LNCAP (cell line): ENCODE data around the gene ADGRA1.

Experiments used
- TF ChIP-seq, protein P1 (sequence below): fragments of 450-650 bp; IDR thresholded peaks from 2 replicates; pipeline ENCODE4 v1.5.1; 2017; ENCODE audit warnings: mild to moderate bottlenecking

ADGRA1 gene

DNA sequence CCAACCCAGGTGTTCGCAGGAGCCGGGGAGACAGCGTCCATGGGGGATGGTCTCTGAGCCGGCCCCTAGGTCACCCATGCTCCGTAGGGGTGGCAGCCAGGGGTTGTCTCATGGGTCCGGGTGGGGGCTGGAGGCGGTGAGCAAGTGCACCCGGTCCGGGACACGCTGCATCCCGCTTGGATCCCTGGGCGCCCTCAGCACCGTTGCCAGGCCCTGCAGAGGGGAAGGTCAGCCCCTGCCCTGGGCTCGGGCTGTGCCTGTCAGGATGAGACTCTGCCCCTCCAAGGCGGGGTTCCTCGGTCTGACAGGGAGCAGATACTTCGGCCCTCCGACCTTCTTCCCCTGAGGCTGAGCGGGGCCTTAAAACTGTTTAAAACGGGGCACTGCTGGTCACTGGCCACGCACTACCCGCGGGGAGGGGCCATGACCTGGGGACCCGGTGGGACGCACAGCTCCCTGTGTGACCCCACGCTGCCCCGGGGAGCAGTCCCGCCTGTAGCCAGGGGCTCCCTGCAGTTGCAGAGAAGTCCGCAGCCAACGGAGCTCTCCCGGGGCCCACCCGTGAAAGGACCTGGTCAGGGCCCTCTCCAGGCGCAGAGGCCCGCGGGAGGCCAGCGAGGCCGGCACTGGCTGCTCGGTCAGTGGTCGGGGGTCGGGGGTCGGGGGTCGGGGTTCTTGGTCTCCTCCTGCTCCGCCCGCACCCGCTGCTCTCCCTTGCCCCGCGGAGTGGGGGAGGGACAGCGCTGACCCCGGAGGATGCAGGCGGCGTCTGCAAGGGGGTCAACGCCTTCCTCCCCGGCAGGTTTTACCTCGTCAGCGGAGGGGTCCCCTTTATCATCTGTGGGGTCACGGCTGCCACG, 38.9 kb downstream of the ADGRA1 start:
- TF ChIP-seq, protein P1, sequence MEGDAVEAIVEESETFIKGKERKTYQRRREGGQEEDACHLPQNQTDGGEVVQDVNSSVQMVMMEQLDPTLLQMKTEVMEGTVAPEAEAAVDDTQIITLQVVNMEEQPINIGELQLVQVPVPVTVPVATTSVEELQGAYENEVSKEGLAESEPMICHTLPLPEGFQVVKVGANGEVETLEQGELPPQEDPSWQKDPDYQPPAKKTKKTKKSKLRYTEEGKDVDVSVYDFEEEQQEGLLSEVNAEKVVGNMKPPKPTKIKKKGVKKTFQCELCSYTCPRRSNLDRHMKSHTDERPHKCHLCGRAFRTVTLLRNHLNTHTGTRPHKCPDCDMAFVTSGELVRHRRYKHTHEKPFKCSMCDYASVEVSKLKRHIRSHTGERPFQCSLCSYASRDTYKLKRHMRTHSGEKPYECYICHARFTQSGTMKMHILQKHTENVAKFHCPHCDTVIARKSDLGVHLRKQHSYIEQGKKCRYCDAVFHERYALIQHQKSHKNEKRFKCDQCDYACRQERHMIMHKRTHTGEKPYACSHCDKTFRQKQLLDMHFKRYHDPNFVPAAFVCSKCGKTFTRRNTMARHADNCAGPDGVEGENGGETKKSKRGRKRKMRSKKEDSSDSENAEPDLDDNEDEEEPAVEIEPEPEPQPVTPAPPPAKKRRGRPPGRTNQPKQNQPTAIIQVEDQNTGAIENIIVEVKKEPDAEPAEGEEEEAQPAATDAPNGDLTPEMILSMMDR = no peak

DNA sequence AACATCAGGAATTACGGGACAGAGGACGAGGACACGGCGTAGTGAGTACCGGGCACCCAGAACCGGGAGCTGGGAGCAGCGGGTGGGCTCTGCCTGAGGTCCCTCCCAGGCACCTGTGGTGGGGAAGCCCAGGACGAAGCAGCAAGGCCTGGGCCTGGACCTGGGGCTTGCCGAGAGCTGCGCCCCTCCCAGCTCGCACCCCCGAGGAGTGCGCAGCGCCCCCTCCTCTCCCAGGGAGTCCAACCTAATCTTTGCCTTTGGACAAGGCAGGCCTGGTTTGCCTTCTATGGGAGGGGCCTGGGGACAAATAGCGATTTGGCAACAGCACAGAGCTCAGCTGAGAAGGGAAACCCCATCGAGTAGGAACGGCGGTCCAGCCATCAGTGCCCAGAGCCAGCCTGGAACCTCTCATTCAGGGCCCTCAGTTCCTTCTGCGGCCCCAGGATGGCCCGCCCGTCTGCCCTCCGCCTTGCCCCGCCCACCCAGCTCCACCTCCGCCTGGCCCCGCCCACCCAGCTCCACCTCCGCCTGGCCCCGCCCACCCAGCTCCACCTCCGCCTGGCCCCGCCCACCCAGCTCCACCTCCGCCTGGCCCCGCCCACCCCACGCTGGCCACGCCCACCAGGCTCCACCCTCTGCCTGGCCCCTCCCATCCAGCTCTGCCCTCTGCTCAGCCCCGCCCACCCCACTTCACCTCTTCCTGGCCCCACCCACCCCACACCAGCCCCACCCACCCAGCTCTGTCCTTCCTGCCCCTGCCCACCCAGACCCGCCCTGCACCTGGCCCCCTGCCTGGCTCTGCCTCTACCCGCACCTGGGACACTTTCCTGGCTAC, 39.8 kb downstream of the ADGRA1 start:
- TF ChIP-seq, protein P1 = no peak

DNA sequence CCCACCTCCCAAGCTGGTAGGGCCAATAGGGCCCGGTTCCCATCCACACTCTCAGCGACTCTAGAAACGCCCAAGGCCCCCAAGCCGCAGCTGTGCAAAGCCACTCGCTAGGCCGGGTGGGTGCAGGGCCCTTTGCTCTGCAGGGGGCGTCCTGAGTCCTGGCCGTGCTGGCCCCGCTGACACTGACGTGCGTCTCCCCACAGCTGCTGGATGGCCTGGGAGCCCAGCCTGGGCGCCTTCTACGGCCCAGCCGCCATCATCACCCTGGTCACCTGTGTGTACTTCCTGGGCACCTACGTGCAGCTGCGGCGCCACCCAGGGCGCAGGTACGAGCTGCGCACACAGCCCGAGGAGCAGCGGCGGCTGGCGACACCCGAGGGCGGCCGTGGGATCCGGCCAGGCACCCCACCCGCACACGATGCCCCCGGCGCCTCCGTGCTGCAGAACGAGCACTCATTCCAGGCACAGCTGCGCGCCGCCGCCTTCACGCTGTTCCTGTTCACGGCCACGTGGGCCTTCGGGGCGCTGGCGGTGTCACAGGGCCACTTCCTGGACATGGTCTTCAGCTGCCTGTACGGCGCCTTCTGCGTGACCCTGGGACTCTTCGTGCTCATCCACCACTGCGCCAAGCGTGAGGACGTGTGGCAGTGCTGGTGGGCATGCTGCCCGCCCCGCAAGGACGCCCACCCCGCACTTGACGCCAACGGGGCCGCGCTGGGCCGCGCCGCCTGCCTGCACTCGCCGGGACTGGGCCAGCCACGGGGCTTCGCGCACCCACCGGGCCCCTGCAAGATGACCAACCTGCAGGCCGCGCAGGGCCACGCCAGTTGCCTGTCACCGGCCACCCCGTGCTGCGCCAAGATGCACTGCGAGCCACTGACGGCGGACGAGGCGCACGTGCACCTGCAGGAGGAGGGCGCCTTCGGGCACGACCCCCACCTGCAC, 40.7 kb downstream of the ADGRA1 start:
- TF ChIP-seq, protein P1 = no peak

DNA sequence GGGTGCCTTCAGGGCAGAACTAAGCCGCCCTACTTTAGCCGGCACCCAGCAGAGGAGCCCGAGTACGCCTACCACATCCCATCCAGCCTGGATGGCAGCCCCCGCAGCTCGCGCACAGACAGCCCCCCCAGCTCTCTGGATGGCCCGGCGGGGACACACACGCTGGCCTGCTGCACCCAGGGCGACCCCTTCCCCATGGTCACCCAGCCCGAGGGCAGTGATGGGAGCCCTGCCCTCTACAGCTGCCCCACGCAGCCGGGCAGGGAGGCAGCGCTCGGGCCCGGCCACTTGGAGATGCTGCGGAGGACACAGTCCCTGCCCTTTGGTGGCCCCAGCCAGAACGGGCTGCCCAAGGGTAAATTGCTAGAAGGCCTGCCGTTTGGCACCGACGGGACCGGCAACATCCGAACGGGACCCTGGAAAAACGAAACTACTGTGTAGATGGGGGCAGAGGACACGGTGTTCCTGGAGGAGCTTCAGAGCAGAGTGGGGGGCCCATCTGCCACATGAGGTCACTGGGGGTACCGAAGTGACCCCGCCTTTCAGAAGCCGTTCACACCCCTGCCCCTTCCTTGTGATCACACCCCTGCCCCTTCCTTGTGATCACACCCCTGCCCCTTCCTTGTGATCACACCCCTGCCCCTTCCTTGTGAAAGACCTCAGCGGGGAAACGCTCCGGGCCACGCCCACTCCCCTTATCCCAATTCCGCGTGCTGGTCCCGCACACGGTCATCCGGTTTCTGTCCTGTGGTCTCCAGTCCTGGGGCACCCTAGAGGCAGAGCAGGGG, 41.5 kb downstream of the ADGRA1 start:
- TF ChIP-seq, protein P1 = no peak

DNA sequence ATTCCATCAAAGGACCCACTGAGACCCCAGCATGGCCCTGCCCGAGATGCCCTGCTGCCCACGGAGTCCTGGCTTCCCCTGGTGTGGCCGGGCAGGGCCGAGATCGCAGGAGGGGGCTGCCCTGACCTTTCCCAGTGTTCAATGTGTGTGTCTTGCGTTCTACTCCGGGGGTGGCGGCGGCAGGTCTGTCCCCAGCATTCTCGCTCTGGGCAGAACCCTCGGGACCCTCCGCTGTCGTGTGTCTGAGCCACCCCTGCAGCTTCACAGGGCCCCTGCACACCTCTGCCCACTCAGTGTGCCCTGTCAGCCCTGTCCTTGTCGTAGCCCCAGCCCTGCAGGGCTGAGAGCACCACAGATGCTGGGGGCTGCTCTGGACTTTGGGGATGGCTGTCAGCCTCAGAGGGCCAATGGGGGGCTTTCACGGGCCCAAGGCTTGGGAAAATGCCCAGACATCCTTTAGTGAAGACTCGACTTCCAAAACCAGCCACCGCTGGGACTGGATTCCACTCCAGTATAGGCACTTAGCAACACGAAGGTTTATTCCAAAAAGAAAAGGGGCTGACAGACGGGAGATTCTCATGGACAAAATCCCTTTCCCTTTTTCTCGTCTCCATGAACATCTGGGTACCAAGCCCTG, 42.3 kb downstream of the ADGRA1 start:
- TF ChIP-seq, protein P1 = no peak

DNA sequence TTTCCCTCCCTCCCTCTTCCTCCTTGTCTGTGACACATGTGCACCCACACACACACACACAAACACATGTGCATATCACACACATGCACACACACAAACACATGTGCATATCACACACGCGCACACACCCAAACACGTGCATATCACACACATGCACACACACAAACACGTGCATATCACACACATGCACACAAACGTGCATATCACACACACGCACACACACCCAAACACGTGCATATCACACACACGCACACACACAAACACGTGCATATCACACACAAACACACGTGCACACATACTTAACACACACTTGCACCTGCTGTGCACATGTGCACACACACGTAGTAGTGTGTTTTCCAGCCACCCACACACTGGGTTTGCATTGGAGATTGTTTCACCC, 42.9 kb downstream of the ADGRA1 start:
- TF ChIP-seq, protein P1 = no peak
